NCI-H187 (cell line): Measurements from ENCODE around the gene DENND1B.
"Not testable (repeated sequence)": the region's sequence is repeated elsewhere in the genome, so short reads cannot be mapped to it uniquely, and the experiment has no call there.

Experiments used
- DNase-seq, 2 experiments: peaks; one replicate each; lab custom pipeline; 2025; lab: John Stamatoyannopoulos, UW

The DENND1B gene

GRCh38 chr1:197743578-197743977 lies 31.7 kb downstream of the DENND1B start:
- DNase-seq: no peak

GRCh38 chr1:197740992-197741391 lies 34.3 kb downstream of the DENND1B start:
- DNase-seq: no peak

GRCh38 chr1:197738927-197739326 lies 36.4 kb downstream of the DENND1B start:
- no peak for DNase-seq

- DNase-seq: no peak
Measured at GRCh38 chr1:197737916-197738315, 37.4 kb downstream of the DENND1B start.

- DNase-seq: no peak
Measured at GRCh38 chr1:197736685-197737084, 38.6 kb downstream of the DENND1B start.

- DNase-seq: no peak
Measured at GRCh38 chr1:197735461-197735860, 39.8 kb downstream of the DENND1B start.

GRCh38 chr1:197733324-197733723 lies 42.0 kb downstream of the DENND1B start:
- DNase-seq: no peak

- DNase-seq: no peak
Measured at GRCh38 chr1:197732187-197732586, 43.1 kb downstream of the DENND1B start.

- no peak for DNase-seq
Measured at GRCh38 chr1:197731449-197731848, 43.8 kb downstream of the DENND1B start.

GRCh38 chr1:197725976-197726375 lies 49.3 kb downstream of the DENND1B start:
- no peak for DNase-seq

GRCh38 chr1:197725044-197725443 lies 50.2 kb downstream of the DENND1B start:
- no peak for DNase-seq

- DNase-seq: no peak
Measured at GRCh38 chr1:197715806-197716205, 59.5 kb downstream of the DENND1B start.

GRCh38 chr1:197706601-197707000 lies 68.7 kb downstream of the DENND1B start:
- no peak for DNase-seq

GRCh38 chr1:197705941-197706340 lies 69.3 kb downstream of the DENND1B start:
- no peak for DNase-seq

- not testable (repeated sequence) for DNase-seq
Measured at GRCh38 chr1:197700688-197701087, 74.6 kb downstream of the DENND1B start.

- no peak for DNase-seq
Measured at GRCh38 chr1:197696372-197696771, 78.9 kb downstream of the DENND1B start.

GRCh38 chr1:197695961-197696360 lies 79.3 kb downstream of the DENND1B start:
- DNase-seq: no peak

GRCh38 chr1:197692965-197693364 lies 82.3 kb downstream of the DENND1B start:
- DNase-seq: no peak

GRCh38 chr1:197691816-197692215 lies 83.5 kb downstream of the DENND1B start:
- DNase-seq: no peak

- DNase-seq: no peak
Measured at GRCh38 chr1:197690074-197690473, 85.2 kb downstream of the DENND1B start.

- no peak for DNase-seq
Measured at GRCh38 chr1:197688233-197688632, 87.0 kb downstream of the DENND1B start.

- no peak for DNase-seq
Measured at GRCh38 chr1:197686702-197687355, 88.5 kb downstream of the DENND1B start.

GRCh38 chr1:197686231-197686630 lies 89.0 kb downstream of the DENND1B start:
- no peak for DNase-seq

- DNase-seq: no peak
Measured at GRCh38 chr1:197685785-197686184, 89.5 kb downstream of the DENND1B start.
